HG03354 (cell line): ENCODE data around the gene NBPF20.
"Not testable (repeated sequence)": the region's sequence is repeated elsewhere in the genome, so short reads cannot be mapped to it uniquely, and the experiment has no call there.

Experiments
- ATAC-seq: cut with Tn5 transposase; IDR thresholded peaks from one replicate; pipeline ENCODE4 v1.9.1; 2021; ENCODE audit warnings: mild to moderate bottlenecking; ENCODE audit not compliant: unreplicated experiment, poor library complexity, severe bottlenecking

The NBPF20 gene

GRCh38 chr1:145425436-145426029 is at the start of gene NBPF20:
NBPF20 (minus strand) TSS chr1:145425603; CDS start chr1:145405272, 20,331 bp downstream.
- peak; percentile 95 for ATAC-seq

GRCh38 chr1:145474837-145475368 is 49.5 kb upstream of the NBPF20 start:
- ATAC-seq = not testable (repeated sequence)

- ATAC-seq = not testable (repeated sequence)
These were observed 47.3 kb upstream of the NBPF20 start for GRCh38 chr1:145472731-145473130.

- ATAC-seq = not testable (repeated sequence)
These were observed 46.0 kb upstream of the NBPF20 start for GRCh38 chr1:145471365-145471764.

GRCh38 chr1:145465405-145466144 is 40.2 kb upstream of the NBPF20 start:
- ATAC-seq = peak; percentile 83

GRCh38 chr1:145464708-145465336 is 39.4 kb upstream of the NBPF20 start:
- peak; percentile 15 for ATAC-seq

- ATAC-seq = not testable (repeated sequence)
These were observed 38.6 kb upstream of the NBPF20 start for GRCh38 chr1:145464017-145464416.

GRCh38 chr1:145460684-145461083 is 35.3 kb upstream of the NBPF20 start:
- ATAC-seq = not testable (repeated sequence)

GRCh38 chr1:145460048-145460447 is 34.6 kb upstream of the NBPF20 start:
- not testable (repeated sequence) for ATAC-seq

GRCh38 chr1:145459591-145459990 is 34.2 kb upstream of the NBPF20 start:
- not testable (repeated sequence) for ATAC-seq

GRCh38 chr1:145459063-145459462 is 33.7 kb upstream of the NBPF20 start:
- ATAC-seq = not testable (repeated sequence)

- ATAC-seq = not testable (repeated sequence)
These were observed 29.4 kb upstream of the NBPF20 start for GRCh38 chr1:145454824-145455177.

- ATAC-seq = not testable (repeated sequence)
These were observed 28.7 kb upstream of the NBPF20 start for GRCh38 chr1:145453873-145454823.

- not testable (repeated sequence) for ATAC-seq
These were observed 27.1 kb upstream of the NBPF20 start for GRCh38 chr1:145452506-145452905.

GRCh38 chr1:145451914-145452313 is 26.5 kb upstream of the NBPF20 start:
- not testable (repeated sequence) for ATAC-seq

- not testable (repeated sequence) for ATAC-seq
These were observed 19.8 kb upstream of the NBPF20 start for GRCh38 chr1:145445219-145445618.

GRCh38 chr1:145442340-145442739 is 16.9 kb upstream of the NBPF20 start:
- not testable (repeated sequence) for ATAC-seq

- not testable (repeated sequence) for ATAC-seq
These were observed 6.2 kb upstream of the NBPF20 start for GRCh38 chr1:145431363-145432256.
